NB4 (cell line): ENCODE results near the gene RSU1.
"Not testable (repeated sequence)": the region's sequence is repeated elsewhere in the genome, so short reads cannot be mapped to it uniquely, and the experiment has no call there.

Experiments
- DNase-seq: peaks from one replicate; pipeline ENCODE4 v3.0.0; 2010; ENCODE audit warnings: low read depth
- H3K4me3 ChIP-seq: one replicate; pipeline ENCODE4 v1.5.1; 2011; ENCODE audit warnings: mild to moderate bottlenecking, low read depth, low read length, moderate library complexity
- MYC ChIP-seq: IDR thresholded peaks from 2 replicates; pipeline ENCODE4 v1.6.1; 2011; ENCODE audit warnings: low read depth, low read length
- POLR2A ChIP-seq: IDR thresholded peaks from 2 replicates; pipeline ENCODE4 v1.6.1; 2011; ENCODE audit warnings: mild to moderate bottlenecking; ENCODE audit not compliant: insufficient read length; ENCODE audit errors: extremely low read depth
- TF ChIP-seq, protein P1 (sequence below): IDR thresholded peaks from 2 replicates; pipeline ENCODE4 v1.6.1; 2011; ENCODE audit warnings: low read depth, low read length
- TF ChIP-seq, protein P2 (sequence below): IDR thresholded peaks from one replicate; pipeline ENCODE4 v1.5.1; 2012; ENCODE audit warnings: low read depth, low read length

The RSU1 gene

DNA sequence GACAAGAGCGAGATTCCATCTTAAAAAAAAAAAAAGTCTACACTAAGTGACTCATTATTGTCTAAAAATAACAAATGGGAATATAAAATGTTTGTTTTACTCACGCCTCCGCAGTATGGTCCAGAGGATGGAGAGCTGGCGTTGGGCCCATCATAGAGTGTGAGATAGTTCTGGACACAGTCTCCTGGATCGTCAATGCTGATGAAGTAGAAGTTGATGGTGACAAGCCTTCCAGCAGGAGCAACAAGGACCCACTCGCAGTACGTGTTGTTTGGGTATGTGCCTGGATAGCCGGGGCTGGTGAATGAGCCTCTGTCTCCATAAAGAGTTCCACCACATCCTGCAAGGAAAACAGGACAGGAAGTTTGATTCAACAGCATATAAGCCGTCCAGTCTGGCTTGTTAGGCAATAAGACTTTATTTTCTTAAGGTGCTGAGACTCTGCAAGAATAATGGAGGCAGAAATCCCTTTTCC, 11.5 kb upstream of the RSU1 start:
- H3K4me3 ChIP-seq, result no peak overlapping the region
- TF ChIP-seq, protein P1, sequence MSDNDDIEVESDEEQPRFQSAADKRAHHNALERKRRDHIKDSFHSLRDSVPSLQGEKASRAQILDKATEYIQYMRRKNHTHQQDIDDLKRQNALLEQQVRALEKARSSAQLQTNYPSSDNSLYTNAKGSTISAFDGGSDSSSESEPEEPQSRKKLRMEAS, result no peak
- TF ChIP-seq, protein P2, sequence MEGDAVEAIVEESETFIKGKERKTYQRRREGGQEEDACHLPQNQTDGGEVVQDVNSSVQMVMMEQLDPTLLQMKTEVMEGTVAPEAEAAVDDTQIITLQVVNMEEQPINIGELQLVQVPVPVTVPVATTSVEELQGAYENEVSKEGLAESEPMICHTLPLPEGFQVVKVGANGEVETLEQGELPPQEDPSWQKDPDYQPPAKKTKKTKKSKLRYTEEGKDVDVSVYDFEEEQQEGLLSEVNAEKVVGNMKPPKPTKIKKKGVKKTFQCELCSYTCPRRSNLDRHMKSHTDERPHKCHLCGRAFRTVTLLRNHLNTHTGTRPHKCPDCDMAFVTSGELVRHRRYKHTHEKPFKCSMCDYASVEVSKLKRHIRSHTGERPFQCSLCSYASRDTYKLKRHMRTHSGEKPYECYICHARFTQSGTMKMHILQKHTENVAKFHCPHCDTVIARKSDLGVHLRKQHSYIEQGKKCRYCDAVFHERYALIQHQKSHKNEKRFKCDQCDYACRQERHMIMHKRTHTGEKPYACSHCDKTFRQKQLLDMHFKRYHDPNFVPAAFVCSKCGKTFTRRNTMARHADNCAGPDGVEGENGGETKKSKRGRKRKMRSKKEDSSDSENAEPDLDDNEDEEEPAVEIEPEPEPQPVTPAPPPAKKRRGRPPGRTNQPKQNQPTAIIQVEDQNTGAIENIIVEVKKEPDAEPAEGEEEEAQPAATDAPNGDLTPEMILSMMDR, result no peak
- no peak for TF ChIP-seq POLR2A
- TF ChIP-seq MYC, result no peak
- DNase-seq, result no peak

DNA sequence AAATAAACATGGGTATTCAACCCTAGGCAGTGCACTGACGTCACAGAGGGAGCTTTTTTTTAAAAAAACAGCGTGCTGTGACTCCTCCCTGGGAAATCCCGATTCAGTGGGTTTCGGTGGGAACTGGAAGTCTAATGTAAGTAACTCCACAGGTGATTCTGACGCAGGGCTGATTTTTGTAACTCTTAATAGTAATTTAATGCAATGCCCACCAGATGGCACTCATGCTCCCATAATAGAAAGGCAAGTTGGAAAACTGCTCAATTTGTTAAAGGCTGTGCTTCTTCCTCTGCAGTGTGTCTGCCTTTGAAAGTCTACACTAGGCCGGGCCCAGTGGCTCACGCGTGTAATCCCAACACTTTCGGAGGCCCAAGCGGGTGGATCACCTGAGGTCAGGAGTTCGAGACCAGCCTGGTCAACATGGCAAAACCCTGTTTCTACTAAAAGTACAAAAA, 10.9 kb upstream of the RSU1 start:
- peak; percentile 72 for DNase-seq

DNA sequence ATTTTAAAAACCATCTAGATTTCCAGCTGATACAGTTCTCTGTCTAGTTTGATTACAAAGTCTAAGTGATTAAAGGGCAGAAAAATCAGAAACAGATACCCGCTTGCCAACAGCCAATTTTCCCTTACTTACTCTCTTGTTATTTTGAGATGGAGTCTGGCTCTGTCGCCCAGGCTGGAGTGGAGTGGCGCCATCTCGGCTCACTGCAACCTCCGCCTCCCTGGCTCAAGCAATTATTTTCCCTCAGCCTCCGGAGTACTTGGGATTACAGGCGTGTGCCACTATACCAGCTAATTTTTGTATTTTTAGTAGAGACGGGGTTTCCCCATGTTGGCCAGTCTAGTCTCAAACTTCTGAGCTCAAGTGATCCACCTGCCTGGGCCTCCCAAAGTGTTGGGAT, 10.2 kb upstream of the RSU1 start:
- DNase-seq, H3K4me3 ChIP-seq: not testable (repeated sequence)

More for the DNA sequence above, 10.9 kb upstream of the RSU1 start:
- no peak overlapping the region for H3K4me3 ChIP-seq
- TF ChIP-seq, protein P1, result no peak
- TF ChIP-seq MYC, result no peak
- TF ChIP-seq, protein P2, result peak; percentile 32

DNA sequence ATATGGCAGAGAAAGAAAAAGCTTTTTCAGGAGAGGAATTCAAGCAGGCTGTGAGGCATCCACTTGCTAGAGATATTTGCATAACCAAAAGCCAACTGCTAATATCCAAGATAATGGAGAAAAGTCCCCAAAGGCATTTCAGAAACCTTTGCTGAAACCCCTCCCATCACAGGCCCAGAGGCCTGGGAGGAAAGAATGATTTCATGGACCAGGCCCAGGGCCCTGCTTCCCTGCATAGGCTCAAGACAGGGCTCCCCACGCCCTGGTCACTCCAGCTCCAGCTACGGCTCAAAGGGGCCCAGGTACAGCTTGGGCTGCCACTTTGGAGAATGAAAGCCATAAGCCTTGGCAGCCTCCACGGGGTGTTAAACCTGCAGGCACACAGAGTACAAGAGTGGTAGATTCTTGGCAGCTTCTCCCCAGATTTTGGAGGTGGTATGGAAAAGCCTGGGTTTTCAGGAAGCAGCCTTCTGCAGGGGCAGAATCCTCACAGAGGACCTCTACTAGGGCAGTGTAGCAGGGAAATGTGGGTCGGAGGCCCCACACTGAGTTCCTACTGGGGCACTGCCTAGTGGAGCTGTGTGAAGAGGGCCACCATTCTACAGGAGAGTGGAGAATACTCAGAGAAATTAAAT, 5.6 kb upstream of the RSU1 start:
- H3K4me3 ChIP-seq, result no peak overlapping the region
- no peak for DNase-seq
- TF ChIP-seq POLR2A (no peak), MYC (no peak)
- TF ChIP-seq, protein P2, result no peak
- TF ChIP-seq, protein P1, result no peak

DNA sequence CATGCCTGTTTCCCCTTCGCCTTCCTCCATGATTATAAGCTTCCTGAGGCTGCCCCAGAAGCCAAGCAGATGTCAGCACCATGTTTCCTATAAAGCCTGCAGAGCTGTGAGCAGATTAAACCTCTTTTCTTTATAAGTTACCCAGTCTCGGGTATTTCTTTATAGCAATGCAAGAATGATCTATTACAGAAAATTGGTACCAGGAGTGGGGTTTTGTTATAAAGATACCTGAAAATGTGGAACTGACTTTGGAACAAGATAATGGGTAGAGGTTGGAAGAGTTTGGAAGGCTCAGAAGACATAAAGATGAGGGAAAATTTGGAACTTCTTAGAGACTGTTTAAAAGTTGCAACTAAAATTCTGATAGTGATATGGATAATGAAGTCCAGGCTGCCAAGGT, 4.8 kb upstream of the RSU1 start:
- no peak overlapping the region for H3K4me3 ChIP-seq
- TF ChIP-seq, protein P2, result no peak
- TF ChIP-seq POLR2A (no peak), MYC (no peak)
- TF ChIP-seq, protein P1, result no peak
- DNase-seq, result no peak

DNA sequence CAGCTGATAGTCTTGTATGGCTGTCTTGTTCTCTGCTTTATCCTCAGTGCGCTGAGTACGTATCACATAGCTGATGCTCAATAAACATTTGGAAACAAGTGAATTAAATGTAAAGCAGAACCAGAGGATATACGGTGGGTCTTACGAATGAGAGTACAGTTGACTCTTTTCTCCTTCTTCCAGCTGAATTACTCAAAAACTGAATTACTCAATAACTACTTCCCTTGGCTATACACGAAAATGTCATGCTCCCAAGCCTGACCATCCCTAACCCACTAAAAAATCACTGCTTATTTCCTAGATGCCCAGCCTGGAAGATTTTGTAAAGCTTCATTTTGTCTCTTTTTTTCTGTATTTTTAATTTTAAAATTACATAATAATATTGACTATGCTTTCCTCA, 3.2 kb upstream of the RSU1 start:
- no peak overlapping the region for H3K4me3 ChIP-seq
- no peak for DNase-seq
- TF ChIP-seq MYC, result no peak
- TF ChIP-seq, protein P2, result no peak
- TF ChIP-seq, protein P1, result no peak
- no peak for TF ChIP-seq POLR2A
